RCC 7860 (cell line): ENCODE results near the gene MED28.
"Not testable (repeated sequence)": the region's sequence is repeated elsewhere in the genome, so short reads cannot be mapped to it uniquely, and the experiment has no call there.

ENCODE experiments used
- DNase-seq: peaks from one replicate; pipeline ENCODE4 v3.0.0-alpha.2; 2015; ENCODE audit warnings: low spot score
- FAIRE-seq: peaks from 2 replicates; lab custom pipeline; 2012; peaks lifted over from hg19 to GRCh38; lab: Jason Lieb, UNC

Gene MED28

GRCh38 chr4:17616283-17616682, 1.8 kb downstream of the MED28 start:
- no peak for DNase-seq
- FAIRE-seq, result no peak

GRCh38 chr4:17618926-17619325, 4.5 kb downstream of the MED28 start:
- FAIRE-seq, result no peak
- DNase-seq, result no peak

- DNase-seq (no peak), FAIRE-seq (no peak)
These were observed 5.1 kb downstream of the MED28 start for GRCh38 chr4:17619416-17620105.

- DNase-seq (no peak), FAIRE-seq (no peak)
These were observed 9.1 kb downstream of the MED28 start for GRCh38 chr4:17623451-17624001.

- DNase-seq, result no peak
- no peak for FAIRE-seq
These were observed 10.4 kb downstream of the MED28 start for GRCh38 chr4:17624821-17625220.

GRCh38 chr4:17630228-17630627, 15.8 kb downstream of the MED28 start:
- no peak for FAIRE-seq

GRCh38 chr4:17633600-17633999, 19.2 kb downstream of the MED28 start:
- DNase-seq (no peak), FAIRE-seq (no peak)

More at GRCh38 chr4:17630228-17630627, 15.8 kb downstream of the MED28 start:
- no peak for DNase-seq

GRCh38 chr4:17635056-17635455, 20.6 kb downstream of the MED28 start:
- FAIRE-seq, result no peak
- no peak for DNase-seq

- DNase-seq (no peak), FAIRE-seq (no peak)
These were observed 21.9 kb downstream of the MED28 start for GRCh38 chr4:17636341-17636695.

GRCh38 chr4:17636696-17637622, 22.5 kb downstream of the MED28 start:
- DNase-seq (peak; percentile 44), FAIRE-seq (no peak)

GRCh38 chr4:17639136-17639535, 24.7 kb downstream of the MED28 start:
- DNase-seq, result no peak
- FAIRE-seq, result no peak

- DNase-seq (no peak), FAIRE-seq (no peak)
These were observed 27.9 kb downstream of the MED28 start for GRCh38 chr4:17642398-17642783.

- FAIRE-seq (no peak), DNase-seq (no peak)
These were observed 32.3 kb downstream of the MED28 start for GRCh38 chr4:17646693-17647092.

GRCh38 chr4:17647176-17647806, 32.9 kb downstream of the MED28 start:
- no peak for FAIRE-seq
- no peak for DNase-seq

- DNase-seq (no peak), FAIRE-seq (no peak)
These were observed 33.5 kb downstream of the MED28 start for GRCh38 chr4:17647927-17648326.

- no peak for DNase-seq
- no peak for FAIRE-seq
These were observed 36.0 kb downstream of the MED28 start for GRCh38 chr4:17650406-17650805.

- FAIRE-seq, result no peak
- DNase-seq, result no peak
These were observed 40.3 kb downstream of the MED28 start for GRCh38 chr4:17654701-17655100.

- DNase-seq (no peak), FAIRE-seq (no peak)
These were observed 42.6 kb downstream of the MED28 start for GRCh38 chr4:17657090-17657489.

- FAIRE-seq, result no peak
- no peak for DNase-seq
These were observed 43.4 kb downstream of the MED28 start for GRCh38 chr4:17657849-17658248.

- not testable (repeated sequence) for FAIRE-seq, DNase-seq
These were observed 44.8 kb downstream of the MED28 start for GRCh38 chr4:17659196-17659595.

GRCh38 chr4:17662694-17663093, 48.3 kb downstream of the MED28 start:
- DNase-seq (no peak), FAIRE-seq (no peak)
